Left lung (tissue), 10 donors: ENCODE measurements around the gene TNFRSF1A. TPM values are rescaled to one million over a fixed set of nuclear protein-coding genes. Genes with fewer than 3 reads are reported as not detected.

Experiments
- ATAC-seq: fragments of 200-7000 bp; cut with Tn5 transposase; one replicate; pipeline ENCODE4 v1.9.1; 2020; ENCODE audit warnings: moderate library complexity
- DNase-seq, 4 donors: peaks; one replicate each; pipeline ENCODE4 v3.0.0-alpha.2; 2013 to 2020
- H3K27ac ChIP-seq, 2 donors: fragments of 200-600 bp; sonication (generic) in 1 of 2; one replicate each; pipeline versions ENCODE4 v1.5.0 to v1.8.0; 2020 to 2021
- H3K27me3 ChIP-seq, 2 donors: fragments of 200-600 bp; sonication (generic) in 1 of 2; one replicate each; pipeline versions ENCODE4 v1.5.0 to v1.8.0; 2020 to 2021
- H3K36me3 ChIP-seq, 2 donors: fragments of 200-600 bp; sonication (generic) in 1 of 2; one replicate each; pipeline versions ENCODE4 v1.5.0 to v1.8.0; 2020 to 2021
- H3K4me1 ChIP-seq, 2 donors: fragments of 200-600 bp; one replicate each; pipeline ENCODE4 v1.8.0; 2021
- H3K4me3 ChIP-seq, 2 donors: fragments of 200-600 bp; sonication (generic) in 1 of 2; one replicate each; pipeline versions ENCODE4 v1.5.0 to v1.8.0; 2020 to 2021; ENCODE audit warnings: mild to moderate bottlenecking in 1 of 2
- H3K9me3 ChIP-seq, 2 donors: fragments of 200-600 bp; sonication (generic) in 1 of 2; one replicate each; pipeline versions ENCODE4 v1.5.0 to v1.8.0; 2020 to 2021
- CTCF ChIP-seq, 2 donors: fragments of 200-600 bp; sonication (generic) in 1 of 2; IDR thresholded peaks; one replicate each; pipeline versions ENCODE4 v1.5.0 to v1.8.0; 2021; ENCODE audit warnings: antibody characterized with exemption in 2 of 2
- intact Hi-C, 2 donors: fragments of 100-400 bp; cut with DNase I; formaldehyde crosslinking; loops; one replicate each; pipeline versions ENCODE4 v1.11.2 to v1.14.2; 2022
- polyA plus RNA-seq, 6 donors: library from polyadenylated mRNA; unstranded; fragments of 120-200 nt; gene quantifications; one replicate each; pipeline ENCODE4 v1.2.1, GENCODE V29; 2013; ENCODE audit not compliant: insufficient read length in 6 of 6
- total RNA-seq, 2 donors: library from RNA; stranded (reverse); fragmentation: NEBNext Ultra II Directional; extraction: Animal tissue kit (Norgen Biotek cat#: 25700); gene quantifications; one replicate each; pipeline ENCODE4 v1.2.1, GENCODE V29; 2021
- donor health status: DM: no; HTN: yes; CAD: no.
- donor health status: DM: no; HTN: no; CAD: no.

Gene TNFRSF1A
- total and polyA plus RNA-seq, 8 donors: 110 to 211 (median 128) TPM

- H3K36me3 ChIP-seq: peaks cover 9 to 73% of the 10 kb centered on the region in 2 donors
- no peaks in the 10 kb centered on the region for H3K27me3 ChIP-seq
- ATAC-seq: no peak
- H3K4me3 ChIP-seq: no peak overlapping the region
- H3K27ac ChIP-seq: peak overlapping the region in 1 of 2 donors; percentile 8
- TF ChIP-seq CTCF (IDR thresholded peaks at IDR 0.05): no peak
- H3K9me3 ChIP-seq: no peaks in the 10 kb centered on the region
- intact Hi-C loops: loop anchor here in 1 of 2 donors (10.0 kb wide), 1 partner anchor 127 kb away; the partner anchor contains the start of gene TAPBPL
- no peak for DNase-seq
- peaks cover 19 to 98% of the 10 kb centered on the region in 2 donors for H3K4me1 ChIP-seq
Observed at GRCh38 chr12:6327229-6328041, 14.4 kb downstream of the TNFRSF1A start.

GRCh38 chr12:6326316-6327228, 15.3 kb downstream of the TNFRSF1A start:
- Histone ChIP-seq H3K4me3 (no peak overlapping the region), H3K4me1 (peaks cover 19 to 94% of the 10 kb centered on the region in 2 donors), H3K27me3 (no peaks in the 10 kb centered on the region), H3K36me3 (peaks cover 8 to 64% of the 10 kb centered on the region in 2 donors), H3K27ac (peak overlapping the region; percentile 10 to 23), H3K9me3 (no peaks in the 10 kb centered on the region)
- ATAC-seq (peak; percentile 37), DNase-seq (peak in 1 of 4 donors; percentile 86)
- intact Hi-C loops: loop anchor here in 1 of 2 donors (10.0 kb wide), 1 partner anchor 128 kb away; the partner anchor contains the start of gene TAPBPL
- TF ChIP-seq CTCF (IDR thresholded peaks at IDR 0.05): peak; percentile 35 to 36

GRCh38 chr12:6324936-6325750, 16.7 kb downstream of the TNFRSF1A start:
- peaks cover 0 to 50% of the 10 kb centered on the region in 2 donors for H3K36me3 ChIP-seq

More at GRCh38 chr12:6324936-6325750, 16.7 kb downstream of the TNFRSF1A start:
- intact Hi-C loops: loop anchor here in 1 of 2 donors (10.0 kb wide), 1 partner anchor 130 kb away; the partner anchor contains the start of gene TAPBPL
- Histone ChIP-seq H3K27me3 (no peaks in the 10 kb centered on the region), H3K9me3 (no peaks in the 10 kb centered on the region), H3K4me3 (no peak overlapping the region), H3K4me1 (peaks cover 19 to 80% of the 10 kb centered on the region in 2 donors), H3K27ac (peak overlapping the region in 1 of 2 donors; percentile 85)
- no peak for ATAC-seq
- no peak for DNase-seq
- TF ChIP-seq CTCF (IDR thresholded peaks at IDR 0.05): no peak
